ENCODE data around the gene LYL1.

DNA sequence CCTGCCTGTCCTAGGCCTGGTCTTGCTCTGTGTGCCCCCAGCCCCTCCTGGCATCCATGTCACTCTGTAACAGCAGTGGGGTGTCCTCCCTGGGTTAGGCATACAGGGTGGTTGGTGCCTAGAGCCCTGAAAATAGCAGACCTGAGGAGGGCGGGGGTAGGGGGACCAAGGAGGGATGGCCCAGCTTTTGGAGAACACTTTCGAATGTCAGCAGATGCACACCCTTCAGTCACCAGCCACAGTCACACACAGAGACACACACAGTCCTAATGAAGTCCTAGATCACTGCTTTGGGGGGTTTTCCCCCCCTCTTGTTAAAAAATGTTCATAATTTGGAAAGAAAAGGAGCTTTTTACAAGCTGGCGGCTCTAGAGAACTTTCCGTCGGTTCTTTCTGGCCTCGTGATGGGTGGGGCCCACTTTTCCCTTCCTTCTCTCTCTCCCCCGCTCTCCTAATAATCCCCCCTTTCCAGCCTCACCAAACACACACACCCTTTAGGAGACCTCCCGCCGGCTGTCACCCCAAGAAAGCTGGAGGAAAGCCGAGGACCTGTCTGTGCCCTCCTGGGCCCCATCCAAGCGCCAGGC is 47.9 kb downstream of the LYL1 start:
- TF ChIP-seq, protein P1, sequence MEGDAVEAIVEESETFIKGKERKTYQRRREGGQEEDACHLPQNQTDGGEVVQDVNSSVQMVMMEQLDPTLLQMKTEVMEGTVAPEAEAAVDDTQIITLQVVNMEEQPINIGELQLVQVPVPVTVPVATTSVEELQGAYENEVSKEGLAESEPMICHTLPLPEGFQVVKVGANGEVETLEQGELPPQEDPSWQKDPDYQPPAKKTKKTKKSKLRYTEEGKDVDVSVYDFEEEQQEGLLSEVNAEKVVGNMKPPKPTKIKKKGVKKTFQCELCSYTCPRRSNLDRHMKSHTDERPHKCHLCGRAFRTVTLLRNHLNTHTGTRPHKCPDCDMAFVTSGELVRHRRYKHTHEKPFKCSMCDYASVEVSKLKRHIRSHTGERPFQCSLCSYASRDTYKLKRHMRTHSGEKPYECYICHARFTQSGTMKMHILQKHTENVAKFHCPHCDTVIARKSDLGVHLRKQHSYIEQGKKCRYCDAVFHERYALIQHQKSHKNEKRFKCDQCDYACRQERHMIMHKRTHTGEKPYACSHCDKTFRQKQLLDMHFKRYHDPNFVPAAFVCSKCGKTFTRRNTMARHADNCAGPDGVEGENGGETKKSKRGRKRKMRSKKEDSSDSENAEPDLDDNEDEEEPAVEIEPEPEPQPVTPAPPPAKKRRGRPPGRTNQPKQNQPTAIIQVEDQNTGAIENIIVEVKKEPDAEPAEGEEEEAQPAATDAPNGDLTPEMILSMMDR (IDR thresholded peaks at IDR 0.05), result no peak
- no peak for TF ChIP-seq EP300 (IDR thresholded peaks at IDR 0.05; ENCODE audit: low read depth)

Data from transverse colon (tissue), 3 donors.